ENCODE measurements around the gene KRTAP13-4. TPM values are rescaled to one million over a fixed set of nuclear protein-coding genes. Genes with fewer than 3 reads are reported as not detected.

KRTAP13-4 gene
- total RNA-seq, 1 donor from 2014 or later, result not detected

GRCh38 chr21:30463713-30464112, 33.7 kb downstream of the KRTAP13-4 start:
- Mint-ChIP-seq H3K4me1 (ENCODE audit: low read depth) (no peaks in the 10 kb centered on the region), H3K27me3 (no peaks in the 10 kb centered on the region), H3K9me3 (ENCODE audit: low read depth) (no peaks in the 10 kb centered on the region), H3K4me3 (ENCODE audit: low read depth) (no peak overlapping the region), H3K36me3 (ENCODE audit: insufficient read depth) (no peaks in the 10 kb centered on the region), H3K27ac (no peak overlapping the region)
- TF ChIP-seq CTCF (IDR thresholded peaks at IDR 0.05; ENCODE audit: unreplicated experiment), result peak; percentile 64
- DNase-seq (ENCODE audit: low spot score, unreplicated experiment), result no peak

GRCh38 chr21:30468900-30469714, 39.1 kb downstream of the KRTAP13-4 start:
- Mint-ChIP-seq H3K9me3 (ENCODE audit: low read depth) (no peaks in the 10 kb centered on the region), H3K4me1 (ENCODE audit: low read depth) (no peaks in the 10 kb centered on the region), H3K36me3 (ENCODE audit: insufficient read depth) (no peaks in the 10 kb centered on the region), H3K27ac (no peak overlapping the region), H3K27me3 (no peaks in the 10 kb centered on the region), H3K4me3 (ENCODE audit: low read depth) (no peak overlapping the region)
- TF ChIP-seq CTCF (IDR thresholded peaks at IDR 0.05; ENCODE audit: unreplicated experiment), result no peak
- no peak for DNase-seq (ENCODE audit: low spot score, unreplicated experiment)

GRCh38 chr21:30478004-30478403, 48.0 kb downstream of the KRTAP13-4 start:
- Mint-ChIP-seq H3K9me3 (ENCODE audit: low read depth) (no peaks in the 10 kb centered on the region), H3K36me3 (ENCODE audit: insufficient read depth) (no peaks in the 10 kb centered on the region), H3K4me3 (ENCODE audit: low read depth) (no peak overlapping the region), H3K4me1 (ENCODE audit: low read depth) (peaks cover 2% of the 10 kb centered on the region), H3K27ac (no peak overlapping the region), H3K27me3 (no peaks in the 10 kb centered on the region)
- DNase-seq (ENCODE audit: low spot score, unreplicated experiment), result no peak
- no peak for TF ChIP-seq CTCF (IDR thresholded peaks at IDR 0.05; ENCODE audit: unreplicated experiment)

- TF ChIP-seq CTCF (IDR thresholded peaks at IDR 0.05; ENCODE audit: unreplicated experiment), result no peak
- no peak for DNase-seq (ENCODE audit: low spot score, unreplicated experiment)
- no peaks in the 10 kb centered on the region for H3K36me3 Mint-ChIP-seq (ENCODE audit: insufficient read depth)
Observed at GRCh38 chr21:30479259-30479658, 49.2 kb downstream of the KRTAP13-4 start.

GRCh38 chr21:30480145-30480544, 50.1 kb downstream of the KRTAP13-4 start, which contains the start of gene KRTAP19-1:
Gene KRTAP19-1 (minus strand): TSS chr21:30480367. CDS start chr21:30480317, 50 bp downstream.
- Mint-ChIP-seq H3K4me3 (ENCODE audit: low read depth) (no peak within 1 kb of the TSS), H3K36me3 (ENCODE audit: insufficient read depth) (no peaks in the 10 kb centered on the region), H3K4me1 (ENCODE audit: low read depth) (peaks cover 2% of the 10 kb centered on the region), H3K27ac (no peak within 1 kb of the TSS), H3K9me3 (ENCODE audit: low read depth) (no peaks in the 10 kb centered on the region), H3K27me3 (no peaks in the 10 kb centered on the region)
- TF ChIP-seq CTCF (IDR thresholded peaks at IDR 0.05; ENCODE audit: unreplicated experiment), result no peak
- no peak for DNase-seq (ENCODE audit: low spot score, unreplicated experiment)

More at GRCh38 chr21:30479259-30479658, 49.2 kb downstream of the KRTAP13-4 start:
- Mint-ChIP-seq H3K27ac (no peak overlapping the region), H3K4me3 (ENCODE audit: low read depth) (no peak overlapping the region), H3K9me3 (ENCODE audit: low read depth) (no peaks in the 10 kb centered on the region), H3K4me1 (ENCODE audit: low read depth) (peaks cover 2% of the 10 kb centered on the region), H3K27me3 (no peaks in the 10 kb centered on the region)

Other genes starting within 250 kb of the KRTAP13-4 start
- not detected in 2 replicates for gene CLDN8, start 214.1 kb upstream of the KRTAP13-4 start, total RNA-seq
- gene KRTAP24-1, start 147.3 kb upstream of the KRTAP13-4 start, total RNA-seq, result not detected in 2 replicates
- not detected in 2 replicates for gene KRTAP25-1, start 140.7 kb upstream of the KRTAP13-4 start, total RNA-seq
- not detected in 2 replicates for gene KRTAP26-1, start 109.9 kb upstream of the KRTAP13-4 start, total RNA-seq
- gene KRTAP27-1, start 92.5 kb upstream of the KRTAP13-4 start, total RNA-seq, result not detected in 2 replicates
- gene KRTAP23-1, start 81.6 kb upstream of the KRTAP13-4 start, total RNA-seq, result not detected in 2 replicates
- not detected in 2 replicates for gene KRTAP13-2, start 57.9 kb upstream of the KRTAP13-4 start, total RNA-seq
- gene KRTAP13-1, start 34.2 kb upstream of the KRTAP13-4 start, total RNA-seq, result not detected in 2 replicates
- gene KRTAP13-3, start 4.3 kb upstream of the KRTAP13-4 start, total RNA-seq, result not detected in 2 replicates
- gene KRTAP15-1, start 10.1 kb downstream of the KRTAP13-4 start, total RNA-seq, result not detected in 2 replicates
- not detected in 2 replicates for gene KRTAP19-1, start 50.1 kb downstream of the KRTAP13-4 start, total RNA-seq
- not detected in 2 replicates for gene KRTAP19-2, start 57.2 kb downstream of the KRTAP13-4 start, total RNA-seq
- not detected in 2 replicates for gene KRTAP19-3, start 61.8 kb downstream of the KRTAP13-4 start, total RNA-seq
- gene KRTAP19-4, start 66.9 kb downstream of the KRTAP13-4 start, total RNA-seq, result not detected in 2 replicates
- not detected in 2 replicates for gene KRTAP19-5, start 71.9 kb downstream of the KRTAP13-4 start, total RNA-seq
- not detected in 2 replicates for gene KRTAP19-6, start 111.6 kb downstream of the KRTAP13-4 start, total RNA-seq
- not detected in 2 replicates for gene KRTAP19-7, start 131.1 kb downstream of the KRTAP13-4 start, total RNA-seq
- not detected in 2 replicates for gene KRTAP22-2, start 160.2 kb downstream of the KRTAP13-4 start, total RNA-seq
- gene KRTAP6-3, start 162.2 kb downstream of the KRTAP13-4 start, total RNA-seq, result not detected in 2 replicates
- not detected in 2 replicates for gene KRTAP6-2, start 168.7 kb downstream of the KRTAP13-4 start, total RNA-seq
- not detected in 2 replicates for gene KRTAP22-1, start 170.9 kb downstream of the KRTAP13-4 start, total RNA-seq
- not detected in 2 replicates for gene KRTAP6-1, start 183.7 kb downstream of the KRTAP13-4 start, total RNA-seq
- not detected in 2 replicates for gene KRTAP20-1, start 186.2 kb downstream of the KRTAP13-4 start, total RNA-seq
- gene KRTAP20-4, start 190.4 kb downstream of the KRTAP13-4 start, total RNA-seq, result not detected in 2 replicates
- gene KRTAP20-2, start 205.0 kb downstream of the KRTAP13-4 start, total RNA-seq, result not detected in 2 replicates
- gene KRTAP20-3, start 212.6 kb downstream of the KRTAP13-4 start, total RNA-seq, result not detected in 2 replicates